Measurements from ENCODE around the gene C5AR2. TPM values are rescaled to one million over a fixed set of nuclear protein-coding genes. Genes with fewer than 3 reads are reported as not detected.
"Not testable (repeated sequence)": the region's sequence is repeated elsewhere in the genome, so short reads cannot be mapped to it uniquely, and the experiment has no call there.

The C5AR2 gene
- total RNA-seq, 1 donor from 2014 or later, result 5.5 TPM

DNA sequence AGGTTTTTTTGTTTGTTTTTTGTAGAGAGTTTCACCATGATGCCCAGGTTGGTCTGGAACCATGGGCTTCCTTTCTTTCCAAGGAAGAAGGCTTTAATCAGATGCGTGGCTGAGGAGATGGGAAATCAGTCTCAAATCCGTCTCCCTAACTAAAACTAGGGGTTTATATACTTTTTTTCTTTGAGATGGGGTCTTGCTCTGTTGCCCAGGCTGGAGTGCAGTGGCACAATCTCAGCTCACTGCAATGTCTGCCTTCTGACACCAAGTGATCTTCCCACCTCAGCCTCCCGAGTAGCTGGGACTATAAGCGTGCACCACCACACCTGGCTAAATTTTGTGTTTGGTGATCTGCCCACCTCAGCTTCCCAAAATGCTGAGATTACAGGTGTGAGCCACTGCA lies 52.6 kb downstream of the C5AR2 start:
- DNase-seq (ENCODE audit: low spot score), result not testable (repeated sequence)

DNA sequence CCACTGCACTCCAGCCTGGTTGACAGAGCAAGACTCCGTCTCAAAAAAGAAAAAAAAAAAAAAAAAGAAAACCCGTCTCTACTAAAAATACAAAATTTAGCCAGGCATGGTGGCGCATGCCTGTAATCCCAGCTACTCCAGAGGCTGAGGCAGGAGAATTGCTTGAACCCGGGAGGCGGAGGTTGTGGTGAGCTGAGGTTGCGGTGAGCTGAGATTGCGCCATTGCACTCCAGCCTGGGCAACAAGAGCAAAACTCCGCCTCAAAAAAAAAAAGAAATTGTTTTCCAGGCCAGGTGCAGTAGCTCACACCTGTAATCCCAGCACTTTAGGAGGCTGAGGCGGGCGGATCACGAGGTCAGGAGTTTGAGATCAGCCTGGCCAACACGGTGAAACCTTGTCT lies 54.6 kb downstream of the C5AR2 start:
- not testable (repeated sequence) for DNase-seq (ENCODE audit: low spot score)

DNA sequence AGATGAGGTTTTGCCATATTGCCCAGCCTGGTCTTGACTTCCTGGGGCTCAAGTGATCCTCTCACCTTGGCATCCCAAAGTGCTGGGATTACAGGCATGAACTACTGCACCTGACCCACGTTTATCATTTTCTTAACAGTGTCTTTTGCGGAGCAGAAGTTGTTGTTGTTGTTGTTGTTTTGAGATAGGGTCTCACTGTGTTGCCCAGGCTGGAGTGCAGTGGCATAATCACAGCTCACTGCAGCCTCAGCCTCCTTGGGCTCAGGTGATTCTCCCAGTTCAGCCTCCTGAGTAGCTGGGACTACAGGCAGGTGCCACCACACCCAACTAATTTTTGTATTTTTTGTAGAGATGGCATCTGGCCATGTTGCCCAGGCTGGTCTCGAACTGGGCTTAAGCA lies 55.6 kb downstream of the C5AR2 start:
- DNase-seq (ENCODE audit: low spot score), result not testable (repeated sequence)

DNA sequence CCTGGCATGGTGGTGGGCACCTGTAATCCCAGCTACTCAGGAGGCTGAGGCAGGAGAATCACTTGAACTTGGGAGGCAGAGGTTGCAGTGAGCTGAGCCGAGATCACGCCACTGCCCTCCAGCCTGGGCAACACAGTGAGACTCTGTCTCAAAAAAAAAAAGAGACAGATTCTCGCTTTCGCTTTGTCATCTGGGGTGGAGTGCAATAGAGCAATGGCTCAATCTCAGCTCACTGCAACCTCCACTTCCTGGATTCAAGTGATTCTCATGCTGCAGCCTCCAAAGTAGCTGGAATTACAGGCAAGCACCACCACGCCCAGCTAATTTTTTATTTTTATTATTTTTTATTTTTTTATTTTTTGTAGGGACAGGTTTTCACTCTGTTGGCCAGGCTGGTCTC lies 56.7 kb downstream of the C5AR2 start:
- not testable (repeated sequence) for DNase-seq (ENCODE audit: low spot score)

DNA sequence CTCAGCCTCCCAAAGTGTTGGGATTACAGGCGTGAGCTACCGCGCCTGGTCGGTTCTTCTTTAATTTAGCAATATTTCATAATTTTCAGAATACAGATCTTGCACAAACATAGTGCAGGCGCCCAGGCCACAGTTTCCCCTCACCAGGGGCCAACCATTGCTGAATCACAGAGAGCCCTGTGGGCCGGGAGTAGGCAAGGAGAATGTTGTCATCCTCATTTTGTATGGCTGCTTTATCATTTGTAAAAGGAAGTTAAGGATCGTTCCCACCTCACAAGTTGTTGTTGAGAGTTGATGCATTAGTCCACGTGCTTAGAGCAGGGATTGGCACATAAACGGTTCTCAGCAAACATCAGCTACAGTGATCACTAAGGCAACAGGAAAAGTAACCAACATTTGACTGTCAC lies 57.2 kb downstream of the C5AR2 start:
- DNase-seq (ENCODE audit: low spot score), result no peak

DNA sequence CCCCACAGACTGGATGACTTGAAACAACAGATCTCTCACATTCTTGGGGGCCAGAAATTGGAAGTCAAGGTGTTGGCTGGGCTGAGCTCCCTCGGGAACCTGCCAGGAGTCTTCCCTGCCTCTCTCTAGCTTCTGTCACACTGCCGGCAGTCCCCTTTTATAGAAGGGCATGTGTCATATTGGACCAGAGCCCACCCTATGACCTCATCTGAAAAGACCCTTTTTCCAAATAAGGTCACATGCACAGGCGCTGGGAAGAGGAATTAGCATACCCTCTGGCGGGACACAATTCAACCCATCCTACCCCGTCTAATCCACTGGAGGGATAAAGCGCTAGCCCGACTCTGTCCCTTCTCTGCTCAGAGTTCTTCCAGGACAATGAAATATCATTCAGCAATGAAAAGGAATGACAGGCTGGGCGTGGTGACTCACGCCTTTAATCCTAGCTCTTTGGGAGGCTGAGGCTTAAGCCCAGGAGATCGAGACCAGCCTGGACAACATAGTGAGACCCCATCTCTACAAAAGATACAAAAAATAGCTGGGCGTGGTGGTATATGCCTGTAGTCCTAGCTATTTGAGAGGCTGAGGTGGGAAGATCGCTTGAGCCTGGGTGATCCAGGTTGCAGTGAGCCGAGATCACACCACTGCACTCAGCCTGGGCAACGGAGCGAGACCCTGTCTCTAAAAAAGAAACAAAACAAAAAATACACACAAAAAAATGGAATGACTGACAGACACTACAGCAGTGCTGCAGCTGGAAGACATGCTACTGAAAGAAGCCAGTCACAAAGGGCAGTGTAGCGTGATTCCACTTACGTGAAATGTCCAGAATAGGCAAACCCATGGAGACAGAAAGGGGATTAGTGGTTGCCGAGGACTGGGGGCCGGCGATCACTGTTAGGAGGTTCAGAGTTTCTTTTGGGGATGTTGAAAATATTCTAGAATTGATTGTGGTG lies 58.8 kb downstream of the C5AR2 start:
- DNase-seq (ENCODE audit: low spot score), result no peak

DNA sequence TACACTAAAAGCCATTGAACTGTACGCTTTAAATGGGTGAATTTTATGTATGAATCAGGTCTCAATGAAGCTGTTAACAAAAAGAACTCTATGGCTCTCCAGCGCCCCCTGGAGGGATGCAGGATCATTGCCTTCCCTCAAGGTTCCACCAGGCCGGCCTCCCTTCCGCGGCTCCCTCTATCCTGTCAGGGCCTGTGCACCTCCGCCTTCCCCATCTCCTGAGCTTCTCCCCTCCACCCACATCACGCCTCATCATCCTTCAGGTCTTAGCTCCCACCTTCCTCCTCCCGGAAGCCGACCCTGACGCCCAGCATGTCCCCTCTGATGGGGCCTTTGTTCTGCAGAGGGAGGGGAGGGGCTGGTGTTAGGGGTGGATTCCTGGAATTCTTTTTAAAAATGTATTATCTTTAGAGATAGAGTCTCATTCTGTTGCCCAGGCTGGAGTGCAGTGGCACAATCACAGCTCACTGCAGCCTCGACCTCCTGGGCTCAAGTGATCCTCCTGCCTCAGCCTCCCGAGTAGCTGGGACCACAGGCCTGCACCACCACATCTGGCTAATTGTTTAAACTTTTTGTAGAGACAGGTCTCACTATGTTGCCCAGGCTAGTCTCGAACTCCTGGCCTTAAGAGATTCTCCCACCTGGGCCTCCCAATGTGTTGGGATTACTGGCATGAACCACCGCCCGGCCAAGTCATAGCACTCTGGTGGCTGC lies 59.7 kb downstream of the C5AR2 start:
- peak; percentile 43 for DNase-seq (ENCODE audit: low spot score)

Other genes starting within 250 kb of the C5AR2 start
- gene ZC3H4, start 218.4 kb upstream of the C5AR2 start, total RNA-seq (ENCODE audit: insufficient read depth, low replicate concordance), result 9.4 TPM
- 52.5 TPM for gene SAE1, start 201.3 kb upstream of the C5AR2 start, total RNA-seq (ENCODE audit: insufficient read depth, low replicate concordance)
- gene BBC3, start 101.0 kb upstream of the C5AR2 start, total RNA-seq (ENCODE audit: insufficient read depth, low replicate concordance), result 1.2 TPM
- gene CCDC9, start 75.7 kb upstream of the C5AR2 start, total RNA-seq (ENCODE audit: insufficient read depth, low replicate concordance), result 4.6 TPM
- 1.2 TPM for gene INAFM1, start 57.3 kb upstream of the C5AR2 start, total RNA-seq (ENCODE audit: insufficient read depth, low replicate concordance)
- 2.6 TPM for gene C5AR1, start 22.3 kb upstream of the C5AR2 start, total RNA-seq (ENCODE audit: insufficient read depth, low replicate concordance)
- 10.1 TPM for gene DHX34, start 17.1 kb downstream of the C5AR2 start, total RNA-seq (ENCODE audit: insufficient read depth, low replicate concordance)
- gene MEIS3, start 87.4 kb downstream of the C5AR2 start, total RNA-seq (ENCODE audit: insufficient read depth, low replicate concordance), result 91.2 TPM
- gene SLC8A2, start 139.7 kb downstream of the C5AR2 start, total RNA-seq (ENCODE audit: insufficient read depth, low replicate concordance), result 4.8 TPM
- 4.1 TPM for gene KPTN, start 152.0 kb downstream of the C5AR2 start, total RNA-seq (ENCODE audit: insufficient read depth, low replicate concordance)
- gene NAPA, start 182.9 kb downstream of the C5AR2 start, total RNA-seq (ENCODE audit: insufficient read depth, low replicate concordance), result 22.4 TPM
- gene ZNF541, start 241.0 kb downstream of the C5AR2 start, total RNA-seq (ENCODE audit: insufficient read depth, low replicate concordance), result not detected

Measured in umbilical cord (tissue), 2 donors.